GM18867 (cell line): ENCODE data around the gene NDUFS1.

Source experiments
- ATAC-seq: cut with Tn5 transposase; IDR thresholded peaks from one replicate; pipeline ENCODE4 v1.9.1; 2021; ENCODE audit warnings: mild to moderate bottlenecking, moderate library complexity; ENCODE audit not compliant: unreplicated experiment

NDUFS1 gene

DNA sequence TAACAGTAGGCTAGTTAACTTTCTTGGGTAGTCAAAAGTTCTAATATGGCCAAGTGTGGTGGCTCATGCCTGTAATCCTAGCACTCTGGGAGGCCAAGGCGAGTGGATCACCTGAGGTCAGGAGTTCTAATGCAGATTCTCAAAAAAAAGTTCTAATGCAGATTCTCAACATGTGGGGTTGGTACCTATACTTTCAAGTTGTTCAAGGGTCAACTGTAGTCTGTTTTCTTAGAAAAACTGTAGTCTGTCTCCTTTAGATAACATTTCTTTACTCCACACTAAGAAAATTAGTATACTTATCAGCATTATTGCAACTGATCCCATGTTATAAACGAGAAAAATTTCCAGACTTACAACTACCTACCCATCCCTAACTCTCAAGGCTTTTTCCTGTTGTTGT is 89.8 kb downstream of the NDUFS1 start:
- no peak for ATAC-seq

DNA sequence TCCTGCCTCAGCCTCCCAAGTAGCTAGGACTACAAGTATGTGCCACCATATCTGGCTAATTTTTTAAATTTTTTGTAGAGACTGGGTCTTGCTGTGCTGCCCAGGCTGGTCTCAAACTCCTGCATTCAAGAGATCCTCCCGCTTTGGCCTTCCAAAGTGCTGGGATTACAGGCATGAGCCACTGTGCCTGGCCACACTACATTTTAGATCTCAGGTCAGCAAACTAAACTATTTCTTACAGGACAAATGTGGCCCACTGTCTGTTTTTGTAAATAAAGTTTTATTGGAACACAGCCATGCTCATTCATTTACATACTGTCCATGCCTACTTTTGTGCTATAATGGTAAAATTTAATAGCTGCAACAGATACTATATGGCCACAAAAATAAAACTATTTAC is 91.0 kb downstream of the NDUFS1 start:
- ATAC-seq = no peak
